ENCODE results near the gene NUDT4. TPM values are rescaled to one million over a fixed set of nuclear protein-coding genes. Genes with fewer than 3 reads are reported as not detected.
A peak's percentile ranks its signal among the peaks of the same experiment; 100 is the strongest.

Gene NUDT4
- total RNA-seq, 3 donors from 2014 or later (not counting 1 experiment from before 2014, with no cell fraction given), result 51.6 to 61.5 (median 52.2) TPM

- H3K27me3 Mint-ChIP-seq (ENCODE audit: low read depth in 2 of 2), result no peaks in the 10 kb centered on the region
- intact Hi-C loops (cut with micrococcal nuclease), result loop anchor here (1.0 to 5.0 kb wide), 3 partner anchors 25 to 515 kb away; partner anchors contain the start of genes EEA1, MRPL42 and NUDT4
- peak overlapping the region; percentile 98 for H3K4me3 Mint-ChIP-seq
- Histone ChIP-seq H3K9me3 (ENCODE audit: control insufficient read depth, insufficient read depth, low read length) (no peaks in the 10 kb centered on the region), H3K27ac (ENCODE audit: low read length) (peak overlapping the region; percentile 92), H3K4me3 (ENCODE audit: low read length) (peak overlapping the region; percentile 70), H3K4me1 (ENCODE audit: control insufficient read depth, insufficient read depth, low read length) (peaks cover 15% of the 10 kb centered on the region), H3K36me3 (ENCODE audit: control insufficient read depth, insufficient read depth, low read length) (no peaks in the 10 kb centered on the region), H3K27me3 (ENCODE audit: control insufficient read depth, insufficient read depth, low read length) (no peaks in the 10 kb centered on the region)
- WGBS (ENCODE audit: insufficient coverage), result 16% methylated on average over 18 of the region's 19 CpGs
- TF ChIP-seq CTCF (IDR thresholded peaks at IDR 0.05), result no peak
- peaks cover 40% of the 10 kb centered on the region in 2 donors for H3K4me1 Mint-ChIP-seq
- H3K36me3 Mint-ChIP-seq, result no peaks in the 10 kb centered on the region
- ATAC-seq, result no peak
- peak in 1 of 2 donors; percentile 24 for DNase-seq
- no peaks in the 10 kb centered on the region for H3K9me3 Mint-ChIP-seq
- H3K27ac Mint-ChIP-seq, result peak overlapping the region; percentile 96 to 98
These were observed 65.0 kb downstream of the NUDT4 start for GRCh38 chr12:93442411-93443340.

- Histone ChIP-seq H3K27me3 (ENCODE audit: control insufficient read depth, insufficient read depth, low read length) (no peaks in the 10 kb centered on the region), H3K4me3 (ENCODE audit: low read length) (no peak overlapping the region), H3K4me1 (ENCODE audit: control insufficient read depth, insufficient read depth, low read length) (peaks cover 15% of the 10 kb centered on the region), H3K9me3 (ENCODE audit: control insufficient read depth, insufficient read depth, low read length) (no peaks in the 10 kb centered on the region), H3K27ac (ENCODE audit: low read length) (no peak overlapping the region), H3K36me3 (ENCODE audit: control insufficient read depth, insufficient read depth, low read length) (no peaks in the 10 kb centered on the region)
- H3K9me3 Mint-ChIP-seq, result no peaks in the 10 kb centered on the region
- TF ChIP-seq CTCF (IDR thresholded peaks at IDR 0.05), result no peak
- intact Hi-C loops (cut with micrococcal nuclease), result loop anchor here (5.0 kb wide), 2 partner anchors 66 to 516 kb away; partner anchors contain the start of genes EEA1 and NUDT4
- no peaks in the 10 kb centered on the region for H3K36me3 Mint-ChIP-seq
- WGBS (ENCODE audit: insufficient coverage), result 85% methylated on average over 4 of the region's 4 CpGs
- DNase-seq (no peak), ATAC-seq (no peak)
- peaks cover 31% of the 10 kb centered on the region in 2 donors for H3K4me1 Mint-ChIP-seq
- peak overlapping the region; percentile 96 to 98 for H3K27ac Mint-ChIP-seq
- H3K4me3 Mint-ChIP-seq, result peak overlapping the region; percentile 6
- H3K27me3 Mint-ChIP-seq (ENCODE audit: low read depth in 2 of 2), result no peaks in the 10 kb centered on the region
These were observed 65.9 kb downstream of the NUDT4 start for GRCh38 chr12:93443576-93443975.

GRCh38 chr12:93447555-93448290 is 70.0 kb downstream of the NUDT4 start:
- Histone ChIP-seq H3K27ac (ENCODE audit: low read length) (no peak overlapping the region), H3K9me3 (ENCODE audit: control insufficient read depth, insufficient read depth, low read length) (no peaks in the 10 kb centered on the region), H3K36me3 (ENCODE audit: control insufficient read depth, insufficient read depth, low read length) (no peaks in the 10 kb centered on the region), H3K4me1 (ENCODE audit: control insufficient read depth, insufficient read depth, low read length) (peaks cover 1% of the 10 kb centered on the region), H3K4me3 (ENCODE audit: low read length) (no peak overlapping the region), H3K27me3 (ENCODE audit: control insufficient read depth, insufficient read depth, low read length) (no peaks in the 10 kb centered on the region)
- peaks cover 7 to 10% of the 10 kb centered on the region in 2 donors for H3K27me3 Mint-ChIP-seq (ENCODE audit: low read depth in 2 of 2)
- peaks cover 1 to 2% of the 10 kb centered on the region in 2 donors for H3K4me1 Mint-ChIP-seq
- WGBS (ENCODE audit: insufficient coverage), result 79% methylated on average over 4 of the region's 4 CpGs
- H3K27ac Mint-ChIP-seq, result no peak overlapping the region
- DNase-seq, result peak in 1 of 2 donors; percentile 53
- intact Hi-C loops (cut with micrococcal nuclease), result no loop called here
- no peaks in the 10 kb centered on the region for H3K36me3 Mint-ChIP-seq
- H3K9me3 Mint-ChIP-seq, result no peaks in the 10 kb centered on the region
- no peak for ATAC-seq
- TF ChIP-seq CTCF (IDR thresholded peaks at IDR 0.05), result no peak
- no peak overlapping the region for H3K4me3 Mint-ChIP-seq
